Measurements from ENCODE around the gene CEP192.

Gene CEP192

DNA sequence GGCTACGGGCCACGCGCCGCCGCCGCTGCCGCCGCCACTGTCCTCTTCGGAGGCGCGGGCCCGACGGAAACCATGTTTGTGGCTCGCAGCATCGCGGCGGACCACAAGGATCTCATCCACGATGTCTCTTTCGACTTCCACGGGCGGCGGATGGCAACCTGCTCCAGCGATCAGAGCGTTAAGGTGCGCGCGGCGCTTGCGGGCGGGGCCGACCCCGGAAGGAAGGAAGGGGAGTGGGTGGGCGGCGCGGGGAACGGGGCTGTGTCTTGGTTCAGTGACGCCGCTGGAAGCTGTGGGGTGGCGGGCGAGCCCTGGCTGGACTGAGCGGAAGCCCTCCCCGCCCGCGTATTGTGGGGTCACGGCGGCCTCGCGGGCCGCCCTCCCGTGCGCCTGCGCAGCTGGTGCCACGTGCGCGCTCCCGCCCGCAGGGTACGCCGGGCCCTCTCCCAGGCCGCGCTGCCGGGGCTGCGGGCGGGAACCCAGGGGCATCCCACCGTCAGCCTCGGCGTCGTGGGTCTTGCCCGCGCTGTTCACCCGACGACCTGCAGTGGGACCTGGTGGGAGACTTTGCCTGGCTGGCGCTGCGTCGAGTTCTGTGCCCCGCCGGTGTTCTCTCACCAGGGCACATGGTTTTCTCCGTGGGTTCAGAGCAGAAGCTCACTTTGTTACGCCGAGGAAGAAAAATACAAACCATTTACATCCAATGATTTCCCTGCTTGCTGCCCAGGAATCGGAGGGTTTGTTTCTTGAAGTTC, 42.9 kb upstream of the CEP192 start:
- TF ChIP-seq, protein P1, sequence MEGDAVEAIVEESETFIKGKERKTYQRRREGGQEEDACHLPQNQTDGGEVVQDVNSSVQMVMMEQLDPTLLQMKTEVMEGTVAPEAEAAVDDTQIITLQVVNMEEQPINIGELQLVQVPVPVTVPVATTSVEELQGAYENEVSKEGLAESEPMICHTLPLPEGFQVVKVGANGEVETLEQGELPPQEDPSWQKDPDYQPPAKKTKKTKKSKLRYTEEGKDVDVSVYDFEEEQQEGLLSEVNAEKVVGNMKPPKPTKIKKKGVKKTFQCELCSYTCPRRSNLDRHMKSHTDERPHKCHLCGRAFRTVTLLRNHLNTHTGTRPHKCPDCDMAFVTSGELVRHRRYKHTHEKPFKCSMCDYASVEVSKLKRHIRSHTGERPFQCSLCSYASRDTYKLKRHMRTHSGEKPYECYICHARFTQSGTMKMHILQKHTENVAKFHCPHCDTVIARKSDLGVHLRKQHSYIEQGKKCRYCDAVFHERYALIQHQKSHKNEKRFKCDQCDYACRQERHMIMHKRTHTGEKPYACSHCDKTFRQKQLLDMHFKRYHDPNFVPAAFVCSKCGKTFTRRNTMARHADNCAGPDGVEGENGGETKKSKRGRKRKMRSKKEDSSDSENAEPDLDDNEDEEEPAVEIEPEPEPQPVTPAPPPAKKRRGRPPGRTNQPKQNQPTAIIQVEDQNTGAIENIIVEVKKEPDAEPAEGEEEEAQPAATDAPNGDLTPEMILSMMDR (IDR thresholded peaks at IDR 0.05): peak; percentile 31

DNA sequence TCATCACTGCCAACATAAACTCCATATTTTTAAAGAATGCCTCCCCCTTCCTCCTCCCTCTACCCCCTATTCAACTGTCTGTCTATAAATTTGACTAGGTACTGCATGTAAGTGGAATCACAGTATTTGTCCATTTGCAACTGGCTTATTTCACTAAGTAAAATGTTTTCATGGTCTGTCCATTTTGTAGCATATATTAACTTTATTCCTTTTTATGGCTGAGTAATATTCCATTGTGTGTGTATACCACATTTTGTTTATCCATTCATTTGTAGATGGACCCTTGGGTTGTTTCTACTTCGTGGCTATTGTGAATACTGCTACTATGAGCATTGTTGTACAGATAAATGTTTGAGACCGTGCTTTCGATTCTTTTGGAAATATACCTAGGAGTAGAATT, 32.7 kb upstream of the CEP192 start:
- peaks cover 7% of the 10 kb centered on the region for H3K36me3 ChIP-seq
- H3K27ac ChIP-seq: no peak overlapping the region
- H3K4me1 ChIP-seq (ENCODE audit: control insufficient read depth in 1 of 2, insufficient read depth in 1 of 2, low read depth in 1 of 2, low read length in 1 of 2): no peaks in the 10 kb centered on the region
- TF ChIP-seq, protein P1 (IDR thresholded peaks at IDR 0.05): no peak
- H3K27me3 ChIP-seq: no peaks in the 10 kb centered on the region
- no peaks in the 10 kb centered on the region for H3K9me3 ChIP-seq
- H3K4me3 ChIP-seq (ENCODE audit: low read depth in 1 of 2, low read length in 1 of 2): no peak overlapping the region

More for the DNA sequence above, 42.9 kb upstream of the CEP192 start:
- peaks cover 25% of the 10 kb centered on the region in 2 experiments for H3K4me1 ChIP-seq (ENCODE audit: control insufficient read depth in 1 of 2, insufficient read depth in 1 of 2, low read depth in 1 of 2, low read length in 1 of 2)
- peak overlapping the region; percentile 89 for H3K27ac ChIP-seq
- H3K36me3 ChIP-seq: no peaks in the 10 kb centered on the region
- no peaks in the 10 kb centered on the region for H3K27me3 ChIP-seq
- H3K9me3 ChIP-seq: no peaks in the 10 kb centered on the region
- peak overlapping the region; percentile 66 to 92 for H3K4me3 ChIP-seq (ENCODE audit: low read depth in 1 of 2, low read length in 1 of 2)

DNA sequence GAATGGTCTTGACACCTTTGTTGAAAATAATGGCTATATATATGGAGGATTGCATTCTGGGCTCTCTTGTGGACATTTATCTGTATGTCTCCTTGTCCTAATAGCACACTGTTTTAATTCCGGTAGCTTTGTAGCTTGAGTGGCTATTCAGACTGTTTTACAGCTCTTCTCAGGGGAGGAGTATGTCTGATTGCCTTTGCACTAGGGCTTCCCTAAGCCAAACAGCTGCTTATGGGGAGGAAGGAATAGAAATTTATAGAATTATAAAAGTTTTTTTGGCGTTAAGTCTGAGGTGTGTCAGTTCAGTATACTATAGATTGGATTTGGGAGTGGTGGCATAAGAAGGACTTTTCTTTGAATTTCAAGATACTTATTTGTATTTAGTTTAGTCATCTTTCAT, 30.8 kb upstream of the CEP192 start:
- H3K27me3 ChIP-seq: no peaks in the 10 kb centered on the region
- H3K27ac ChIP-seq: no peak overlapping the region
- H3K4me1 ChIP-seq (ENCODE audit: control insufficient read depth in 1 of 2, insufficient read depth in 1 of 2, low read depth in 1 of 2, low read length in 1 of 2): peaks cover 0 to 3% of the 10 kb centered on the region in 2 experiments
- TF ChIP-seq, protein P1 (IDR thresholded peaks at IDR 0.05): no peak
- no peak overlapping the region for H3K4me3 ChIP-seq (ENCODE audit: low read depth in 1 of 2, low read length in 1 of 2)
- no peaks in the 10 kb centered on the region for H3K9me3 ChIP-seq
- H3K36me3 ChIP-seq: peaks cover 5% of the 10 kb centered on the region

DNA sequence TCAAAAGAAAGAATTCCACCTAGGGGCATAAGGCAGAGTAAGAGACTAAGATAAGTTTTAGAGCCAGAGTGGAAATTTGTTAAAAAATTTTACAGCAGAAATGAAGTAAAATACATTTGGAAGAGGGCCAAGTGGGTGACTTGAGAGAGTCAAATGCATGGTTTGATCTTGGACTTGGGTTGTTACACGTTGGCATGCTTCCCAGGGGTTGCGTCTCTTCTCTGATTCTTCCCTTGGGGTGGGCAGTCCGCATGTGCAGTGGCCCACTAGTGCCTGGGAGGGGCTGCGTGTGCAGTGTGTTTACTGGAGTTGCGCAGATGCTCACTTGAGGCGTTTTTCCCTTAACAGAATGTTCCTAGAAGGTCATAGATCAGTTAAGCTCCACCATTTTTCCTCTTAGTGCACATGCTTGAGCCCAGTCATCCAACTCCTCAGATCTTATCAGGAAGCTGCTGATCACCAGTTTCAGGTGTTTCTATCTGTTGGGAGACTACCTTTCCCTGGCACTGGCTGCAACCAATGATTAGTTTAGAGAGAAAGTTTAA, 30.2 kb upstream of the CEP192 start:
- Histone ChIP-seq H3K27me3 (no peaks in the 10 kb centered on the region), H3K4me1 (ENCODE audit: control insufficient read depth in 1 of 2, insufficient read depth in 1 of 2, low read depth in 1 of 2, low read length in 1 of 2) (peaks cover 0 to 3% of the 10 kb centered on the region in 2 experiments), H3K9me3 (no peaks in the 10 kb centered on the region), H3K4me3 (ENCODE audit: low read depth in 1 of 2, low read length in 1 of 2) (no peak overlapping the region), H3K27ac (no peak overlapping the region), H3K36me3 (peaks cover 5% of the 10 kb centered on the region)
- TF ChIP-seq, protein P1 (IDR thresholded peaks at IDR 0.05): no peak

DNA sequence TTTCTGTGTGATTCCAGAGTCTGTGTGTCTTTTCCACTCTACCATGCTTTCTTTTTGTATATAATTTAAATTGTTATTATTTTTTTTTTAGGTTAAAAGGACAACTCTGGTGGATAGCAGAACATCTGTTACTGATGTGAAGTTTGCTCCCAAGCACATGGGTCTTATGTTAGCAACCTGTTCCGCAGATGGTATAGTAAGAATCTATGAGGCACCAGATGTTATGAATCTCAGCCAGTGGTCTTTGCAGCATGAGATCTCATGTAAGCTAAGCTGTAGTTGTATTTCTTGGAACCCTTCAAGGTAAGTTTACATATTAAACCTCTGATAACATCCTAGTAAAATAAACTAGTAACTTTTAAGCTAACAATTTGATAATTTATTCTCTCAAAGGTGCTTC, 28.1 kb upstream of the CEP192 start:
- Histone ChIP-seq H3K36me3 (peaks cover 5% of the 10 kb centered on the region), H3K27ac (no peak overlapping the region), H3K27me3 (no peaks in the 10 kb centered on the region), H3K9me3 (no peaks in the 10 kb centered on the region), H3K4me3 (ENCODE audit: low read depth in 1 of 2, low read length in 1 of 2) (no peak overlapping the region), H3K4me1 (ENCODE audit: control insufficient read depth in 1 of 2, insufficient read depth in 1 of 2, low read depth in 1 of 2, low read length in 1 of 2) (peaks cover 0 to 3% of the 10 kb centered on the region in 2 experiments)
- TF ChIP-seq, protein P1 (IDR thresholded peaks at IDR 0.05): no peak
